ENCODE measurements around the gene TNS4.

DNA sequence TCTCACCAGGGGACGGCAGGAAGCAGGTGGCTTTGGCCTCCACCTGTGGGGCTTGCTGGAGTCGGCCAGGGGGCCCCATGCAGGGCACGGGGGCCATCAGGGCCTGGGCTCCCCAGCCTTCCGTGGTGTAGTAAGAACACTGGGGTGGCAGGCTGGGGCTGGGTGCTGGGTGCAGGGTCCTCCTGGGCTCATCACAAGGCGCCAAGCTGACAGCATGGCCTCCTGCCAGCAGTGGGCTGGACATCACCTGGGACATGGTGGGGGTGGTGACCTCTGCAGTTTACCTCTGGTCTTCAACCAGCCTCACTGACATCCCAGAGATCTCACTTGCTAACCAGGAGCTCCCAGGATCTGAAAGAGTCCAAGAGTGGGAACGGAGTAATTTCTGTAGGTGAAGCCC lies 5.3 kb downstream of the TNS4 start:
- TF ChIP-seq ZNF384 (IDR thresholded peaks at IDR 0.05) (no peak), FOXM1 (IDR thresholded peaks at IDR 0.05; ENCODE audit: borderline replicate concordance) (no peak), SUZ12 (IDR thresholded peaks at IDR 0.05) (no peak), LEF1 (IDR thresholded peaks at IDR 0.05; ENCODE audit: borderline replicate concordance) (no peak), NFRKB (IDR thresholded peaks at IDR 0.05) (no peak), HDGF (IDR thresholded peaks at IDR 0.05; ENCODE audit: borderline replicate concordance) (no peak), FOXA1 (IDR thresholded peaks at IDR 0.05) (no peak), ELF4 (IDR thresholded peaks at IDR 0.05) (no peak), BHLHE40 (IDR thresholded peaks at IDR 0.05; ENCODE audit: borderline replicate concordance) (no peak), L3MBTL2 (conservative IDR thresholded peaks at IDR 0.05) (no peak), PKNOX1 (IDR thresholded peaks at IDR 0.05) (no peak), TARDBP (IDR thresholded peaks at IDR 0.05) (no peak), ARNT (IDR thresholded peaks at IDR 0.05) (no peak), SP1 (IDR thresholded peaks at IDR 0.05) (no peak)
